ENCODE data around the gene PCDHGA9. TPM values are rescaled to one million over a fixed set of nuclear protein-coding genes. Genes with fewer than 3 reads are reported as not detected.

PCDHGA9 gene
- total RNA-seq, 1 experiment from 2014 or later = 1.9 TPM

DNA sequence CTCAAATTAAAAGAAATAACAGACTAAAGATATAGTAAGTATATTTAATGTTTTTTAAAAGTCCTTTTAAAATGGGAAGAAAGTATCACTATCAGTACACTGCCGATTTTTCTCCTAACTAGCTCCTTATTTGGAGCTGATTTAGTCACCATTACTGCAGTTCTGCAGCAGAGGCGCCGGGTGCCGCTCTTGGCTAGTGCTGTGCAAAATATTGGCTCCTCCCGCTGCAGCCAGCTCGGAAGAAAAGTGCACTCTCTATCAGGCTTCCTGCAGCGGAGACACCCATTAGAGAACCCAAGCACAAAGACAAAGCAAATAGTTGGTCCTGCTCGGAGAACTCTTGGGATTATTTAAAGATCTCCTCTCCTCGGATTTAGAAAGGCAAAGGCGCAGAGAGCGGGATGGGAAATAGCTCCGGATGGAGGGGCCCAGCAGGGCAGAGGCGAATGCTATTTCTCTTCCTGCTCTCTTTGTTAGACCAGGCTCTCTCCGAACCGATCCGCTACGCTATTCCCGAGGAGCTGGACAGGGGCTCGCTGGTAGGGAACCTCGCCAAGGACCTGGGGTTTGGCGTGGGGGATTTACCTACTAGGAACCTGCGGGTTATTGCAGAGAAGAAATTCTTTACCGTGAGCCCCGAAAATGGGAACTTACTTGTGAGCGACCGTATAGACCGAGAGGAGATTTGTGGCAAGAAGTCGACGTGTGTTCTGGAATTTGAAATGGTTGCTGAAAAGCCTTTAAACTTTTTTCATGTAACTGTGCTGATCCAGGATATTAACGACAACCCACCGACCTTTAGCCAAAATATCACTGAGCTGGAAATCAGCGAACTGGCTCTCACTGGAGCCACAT lies 32.4 kb upstream of the PCDHGA9 start, which contains the start of gene PCDHGB3:
Gene PCDHGB3, plus strand, starts transcription at position 249 of the 855 bp plus-strand sequence. Its CDS starts 153 bp downstream, at position 402.
- ATAC-seq = no peak
- H3K4me2 ChIP-seq (ENCODE audit: low read length) = no peak within 1 kb of the TSS
- H3K27ac ChIP-seq (ENCODE audit: low read length) = no peak within 1 kb of the TSS
- no peaks in the 10 kb centered on the region for H3K27me3 ChIP-seq (ENCODE audit: low read length)
- H3K4me3 ChIP-seq (ENCODE audit: low read length) = no peak within 1 kb of the TSS
- TF ChIP-seq EZH2phosphoT487 (IDR thresholded peaks at IDR 0.05; ENCODE audit: borderline replicate concordance, low read length) (no peak), EZH2 (IDR thresholded peaks at IDR 0.05; ENCODE audit: low read length, unreplicated experiment) (no peak)
- TF ChIP-seq, protein P1, sequence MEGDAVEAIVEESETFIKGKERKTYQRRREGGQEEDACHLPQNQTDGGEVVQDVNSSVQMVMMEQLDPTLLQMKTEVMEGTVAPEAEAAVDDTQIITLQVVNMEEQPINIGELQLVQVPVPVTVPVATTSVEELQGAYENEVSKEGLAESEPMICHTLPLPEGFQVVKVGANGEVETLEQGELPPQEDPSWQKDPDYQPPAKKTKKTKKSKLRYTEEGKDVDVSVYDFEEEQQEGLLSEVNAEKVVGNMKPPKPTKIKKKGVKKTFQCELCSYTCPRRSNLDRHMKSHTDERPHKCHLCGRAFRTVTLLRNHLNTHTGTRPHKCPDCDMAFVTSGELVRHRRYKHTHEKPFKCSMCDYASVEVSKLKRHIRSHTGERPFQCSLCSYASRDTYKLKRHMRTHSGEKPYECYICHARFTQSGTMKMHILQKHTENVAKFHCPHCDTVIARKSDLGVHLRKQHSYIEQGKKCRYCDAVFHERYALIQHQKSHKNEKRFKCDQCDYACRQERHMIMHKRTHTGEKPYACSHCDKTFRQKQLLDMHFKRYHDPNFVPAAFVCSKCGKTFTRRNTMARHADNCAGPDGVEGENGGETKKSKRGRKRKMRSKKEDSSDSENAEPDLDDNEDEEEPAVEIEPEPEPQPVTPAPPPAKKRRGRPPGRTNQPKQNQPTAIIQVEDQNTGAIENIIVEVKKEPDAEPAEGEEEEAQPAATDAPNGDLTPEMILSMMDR (conservative IDR thresholded peaks at IDR 0.05; ENCODE audit: low read depth, low read length) = no peak
- no peaks in the 10 kb centered on the region for H3K9me2 ChIP-seq (replicated peaks; ENCODE audit: low read length)
- H3K36me3 ChIP-seq (ENCODE audit: low read depth, low read length) = no peaks in the 10 kb centered on the region; the same call in 1 of the 2 replicates
- H2AFZ ChIP-seq (ENCODE audit: low read length) = no peak within 1 kb of the TSS
- no peaks in the 10 kb centered on the region for H3K79me2 ChIP-seq (ENCODE audit: low read length)
- POLR2A ChIA-PET (ENCODE audit: unreplicated experiment) = no interaction called here
- intact Hi-C loops (cut with micrococcal nuclease) = no loop called here
- BruUV-seq (replicated peaks) = no TSS peak
- no peaks in the 10 kb centered on the region for H4K20me1 ChIP-seq (ENCODE audit: low read length)
- no peaks in the 10 kb centered on the region for H3K4me1 ChIP-seq (ENCODE audit: insufficient read depth, low read length)
- no peak for DNase-seq
- H3F3A ChIP-seq (ENCODE audit: low read length, unreplicated experiment) = no peaks in the 10 kb centered on the region
- H3K9ac ChIP-seq (ENCODE audit: low read length) = no peak within 1 kb of the TSS
- no peaks in the 10 kb centered on the region for H3K9me3 ChIP-seq (ENCODE audit: low read length)
- CTCF ChIA-PET = no interaction called here

DNA sequence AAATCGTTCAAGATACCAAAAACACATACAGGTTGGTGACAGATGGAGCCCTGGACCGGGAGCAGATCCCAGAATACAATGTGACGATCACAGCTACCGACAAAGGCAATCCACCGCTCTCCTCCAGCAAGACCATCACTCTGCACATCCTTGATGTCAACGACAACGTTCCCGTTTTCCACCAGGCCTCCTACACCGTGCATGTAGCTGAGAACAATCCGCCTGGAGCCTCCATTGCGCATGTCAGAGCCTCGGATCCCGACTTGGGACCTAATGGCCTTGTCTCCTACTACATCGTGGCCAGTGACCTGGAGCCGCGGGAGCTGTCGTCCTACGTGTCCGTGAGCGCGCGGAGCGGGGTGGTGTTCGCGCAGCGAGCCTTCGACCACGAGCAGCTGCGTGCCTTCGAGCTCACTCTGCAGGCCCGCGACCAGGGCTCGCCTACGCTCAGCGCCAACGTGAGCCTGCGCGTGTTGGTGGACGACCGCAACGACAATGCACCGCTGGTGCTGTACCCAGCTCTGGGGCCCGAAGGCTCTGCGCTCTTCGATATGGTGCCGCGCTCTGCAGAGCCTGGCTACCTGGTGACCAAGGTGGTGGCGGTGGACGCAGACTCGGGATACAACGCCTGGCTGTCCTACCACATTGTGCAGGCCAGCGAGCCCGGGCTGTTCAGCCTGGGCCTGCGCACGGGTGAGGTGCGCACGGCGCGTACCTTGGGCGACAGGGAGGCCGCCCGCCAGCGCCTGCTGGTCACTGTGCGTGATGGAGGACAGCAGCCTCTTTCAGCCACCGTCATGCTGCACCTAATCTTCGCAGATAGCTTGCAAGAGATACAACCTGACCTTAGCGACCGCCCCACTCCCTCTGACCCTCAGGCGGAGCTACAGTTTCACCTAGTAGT lies 30.8 kb upstream of the PCDHGA9 start:
- Histone ChIP-seq H2AFZ (ENCODE audit: low read length) (no peak overlapping the region), H3K4me2 (ENCODE audit: low read length) (no peak overlapping the region), H3K9me2 (replicated peaks; ENCODE audit: low read length) (no peaks in the 10 kb centered on the region), H3F3A (ENCODE audit: low read length, unreplicated experiment) (no peaks in the 10 kb centered on the region), H3K4me1 (ENCODE audit: insufficient read depth, low read length) (no peaks in the 10 kb centered on the region), H4K20me1 (ENCODE audit: low read length) (no peaks in the 10 kb centered on the region), H3K27me3 (ENCODE audit: low read length) (no peaks in the 10 kb centered on the region), H3K9me3 (ENCODE audit: low read length) (no peaks in the 10 kb centered on the region), H3K27ac (ENCODE audit: low read length) (no peak overlapping the region), H3K36me3 (ENCODE audit: low read depth, low read length) (no peaks in the 10 kb centered on the region), H3K4me3 (ENCODE audit: low read length) (no peak overlapping the region), H3K79me2 (ENCODE audit: low read length) (no peaks in the 10 kb centered on the region), H3K9ac (ENCODE audit: low read length) (no peak overlapping the region)
- TF ChIP-seq EZH2phosphoT487 (IDR thresholded peaks at IDR 0.05; ENCODE audit: borderline replicate concordance, low read length) = no peak
- TF ChIP-seq EZH2 (IDR thresholded peaks at IDR 0.05; ENCODE audit: low read length, unreplicated experiment) = no peak
- TF ChIP-seq, protein P1 (conservative IDR thresholded peaks at IDR 0.05; ENCODE audit: low read depth, low read length) = no peak
- POLR2A ChIA-PET (ENCODE audit: unreplicated experiment) = no interaction called here
- CTCF ChIA-PET = no interaction called here
- ATAC-seq (no peak), DNase-seq (no peak)
- intact Hi-C loops (cut with micrococcal nuclease) = no loop called here
- BruUV-seq (replicated peaks) = no TSS peak

Data from PC-3 (cell line).